Amygdala (tissue), 56 donors: ENCODE measurements around the gene ITGAE.
A peak's percentile ranks its signal among the peaks of the same experiment; 100 is the strongest.

Experiments
- DNase-seq, 56 donors: peaks; one replicate each; lab custom pipeline; 2025; lab: John Stamatoyannopoulos, UW

The ITGAE gene

DNA sequence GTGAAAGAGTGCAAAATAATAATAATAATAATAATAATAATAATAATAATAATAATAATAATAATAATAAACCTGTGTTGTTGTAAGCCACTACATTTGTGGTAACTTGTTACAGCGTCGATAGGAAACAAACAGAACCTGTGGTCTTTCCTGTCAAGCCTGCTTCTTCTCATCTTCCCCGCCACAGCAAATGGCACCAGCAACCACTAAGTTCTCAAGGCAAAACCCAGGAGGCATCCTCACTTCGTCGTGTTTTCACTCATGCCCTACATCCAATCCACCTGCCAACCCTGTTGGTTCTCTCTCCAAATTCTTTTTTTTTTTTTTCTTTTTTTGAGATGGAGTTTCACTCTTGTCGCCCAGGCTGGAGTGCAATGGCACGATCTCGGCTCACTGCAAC is 34.2 kb downstream of the ITGAE start:
- no peak for DNase-seq

- DNase-seq = no peak
Observed at GRCh38 chr17:3765981-3766380, 35.0 kb downstream of the ITGAE start.

GRCh38 chr17:3763777-3764170 is 37.2 kb downstream of the ITGAE start:
- no peak for DNase-seq

- no peak for DNase-seq
Observed at GRCh38 chr17:3762922-3763776, 37.8 kb downstream of the ITGAE start.

DNA sequence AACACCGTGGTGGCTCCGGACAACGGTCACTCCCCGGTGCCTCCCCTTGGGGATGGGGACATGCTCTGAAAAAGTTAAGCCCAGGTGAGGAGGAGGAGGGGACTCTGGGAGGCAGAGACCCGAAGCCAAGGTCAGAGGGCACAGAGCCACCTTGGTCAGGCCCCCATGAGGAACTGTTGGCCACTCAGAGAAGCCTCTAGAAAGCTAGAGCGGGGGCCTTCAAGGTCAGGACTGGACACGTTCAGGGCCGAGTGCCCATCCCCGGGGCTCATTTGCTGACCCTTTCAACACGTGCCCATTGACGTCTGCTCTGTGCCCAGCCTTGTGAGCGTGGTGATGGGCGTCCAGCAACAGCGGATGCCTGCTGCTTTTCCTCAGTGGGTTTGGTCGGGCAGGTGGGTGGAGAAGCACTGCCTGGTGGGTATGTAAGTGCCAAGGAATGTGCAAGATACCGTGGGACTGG is 39.0 kb downstream of the ITGAE start:
- no peak for DNase-seq

- DNase-seq = no peak
Observed at GRCh38 chr17:3761036-3761917, 39.7 kb downstream of the ITGAE start.

GRCh38 chr17:3759597-3760216 is 41.3 kb downstream of the ITGAE start:
- DNase-seq = no peak

- DNase-seq = no peak
Observed at GRCh38 chr17:3755335-3756030, 45.5 kb downstream of the ITGAE start.

- DNase-seq = peak in 3 of 56 donors; percentile 13 to 69 (median 45)
Observed at GRCh38 chr17:3754458-3755334, 46.3 kb downstream of the ITGAE start.

DNA sequence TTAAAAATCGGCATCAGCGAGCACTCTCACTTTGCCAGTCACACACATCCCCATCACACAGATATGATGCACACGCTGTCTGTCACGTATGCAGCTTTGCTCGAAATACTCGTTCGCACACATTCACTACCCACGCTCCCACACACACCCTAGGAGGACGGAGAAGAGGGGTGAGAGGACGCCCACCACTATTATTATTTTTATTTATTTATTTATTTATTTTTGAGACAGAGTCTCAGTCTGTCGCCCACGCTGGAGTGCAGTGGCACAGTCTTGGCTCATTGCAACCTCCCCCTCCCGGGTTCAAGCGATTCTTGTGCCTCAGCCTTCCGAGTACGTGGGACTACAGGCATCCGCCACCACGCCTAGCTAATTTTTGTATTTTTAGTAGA is 46.9 kb downstream of the ITGAE start:
- peak in 2 of 56 donors; percentile 16 to 35 for DNase-seq

DNA sequence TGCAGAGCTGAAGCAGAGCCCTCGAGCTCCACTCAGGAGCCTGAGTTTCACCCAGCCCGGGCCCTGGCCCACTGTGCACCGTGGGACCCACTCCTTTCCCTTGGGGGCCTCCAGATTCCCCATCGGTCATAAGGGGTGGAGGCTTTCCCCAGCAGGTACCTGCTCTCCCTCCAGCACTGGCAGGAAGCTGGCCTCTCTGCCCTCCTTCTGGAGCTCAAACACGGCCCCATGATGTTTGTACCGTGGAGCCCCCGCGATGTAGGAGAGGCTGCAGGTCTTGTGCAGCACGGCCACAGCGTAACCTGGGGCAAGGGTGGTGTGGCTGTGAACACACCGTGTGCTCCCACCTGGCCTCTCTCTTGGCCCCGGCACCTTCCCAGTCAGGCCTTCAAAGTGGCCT is 47.4 kb downstream of the ITGAE start:
- DNase-seq = no peak

DNA sequence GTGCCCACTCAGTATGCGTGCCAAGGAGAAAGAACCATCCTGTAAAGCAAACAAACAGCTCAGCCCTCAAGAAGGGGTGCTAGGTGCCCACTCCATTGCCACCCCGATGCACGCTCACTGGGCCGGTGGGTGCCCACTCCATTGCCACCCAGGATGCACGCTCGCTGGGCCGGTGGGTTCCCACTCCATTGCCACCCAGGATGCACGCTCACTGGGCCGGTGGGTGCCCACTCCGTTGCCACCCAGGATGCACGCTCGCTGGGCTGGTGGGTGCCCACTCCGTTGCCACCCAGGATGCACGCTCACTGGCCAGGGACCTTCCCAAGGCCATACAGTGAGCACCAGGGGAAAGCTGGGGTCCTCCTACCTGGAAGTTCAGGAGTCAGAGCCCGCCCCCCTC is 49.2 kb downstream of the ITGAE start:
- DNase-seq = no peak

DNA sequence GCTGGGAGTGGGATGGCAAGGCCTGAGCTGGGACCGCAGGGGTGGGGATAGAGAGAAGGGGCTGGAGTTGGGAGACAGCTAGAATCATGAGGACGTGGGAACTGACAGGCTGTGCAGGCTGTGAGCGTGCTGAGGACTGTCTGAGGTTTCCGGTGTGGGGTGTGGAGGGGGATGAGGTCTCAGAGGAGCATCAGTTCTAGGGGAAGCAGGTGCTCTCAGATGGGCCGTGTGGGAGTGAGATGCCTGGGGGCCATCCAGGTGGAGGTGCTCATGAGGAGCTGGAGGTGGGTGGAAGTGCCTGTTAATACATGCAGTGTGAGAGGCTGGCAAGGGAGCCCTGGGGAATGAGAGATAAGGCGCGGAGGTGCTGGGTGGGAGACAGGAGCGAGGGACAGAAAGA is 50.1 kb downstream of the ITGAE start:
- DNase-seq = no peak

DNA sequence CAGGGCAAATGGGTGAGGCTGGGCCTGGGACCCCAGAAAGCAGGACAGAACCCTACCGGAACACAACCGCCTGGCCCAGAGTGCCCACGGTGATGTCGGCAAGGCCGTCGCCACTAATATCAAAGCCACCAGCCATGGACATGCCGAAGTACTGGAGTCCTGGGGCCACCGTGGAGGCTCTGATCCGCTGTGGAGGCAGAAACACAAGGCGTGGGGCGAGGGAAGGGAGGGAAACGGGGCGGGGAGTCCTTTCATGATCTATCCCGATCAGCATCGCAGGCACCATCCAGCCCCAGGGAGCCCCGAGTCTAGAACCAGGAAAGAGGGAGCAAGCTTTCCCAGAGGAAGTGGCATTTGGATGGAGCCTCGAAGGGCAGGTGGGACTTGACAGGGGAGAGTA is 50.7 kb downstream of the ITGAE start:
- no peak for DNase-seq

- no peak for DNase-seq
Observed at GRCh38 chr17:3748576-3748975, 52.4 kb downstream of the ITGAE start.

DNA sequence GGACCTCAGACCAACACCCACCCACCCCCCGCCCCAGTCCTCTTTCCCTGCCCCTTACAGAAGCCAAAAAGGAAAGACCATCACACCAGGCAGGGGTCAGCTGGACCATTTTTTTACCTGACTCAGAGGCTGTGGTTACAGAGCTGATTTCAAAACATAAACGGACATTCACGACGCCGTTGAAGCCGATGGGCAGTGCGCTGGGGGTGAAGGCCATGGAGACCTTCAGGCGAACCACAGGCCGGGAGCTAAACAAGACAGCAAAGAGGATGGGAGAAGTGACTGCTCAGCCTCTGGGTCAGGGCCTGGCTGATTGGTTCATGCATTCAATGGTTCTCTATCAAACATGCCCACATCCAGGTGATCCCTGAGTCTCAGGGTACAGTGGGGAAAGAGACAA is 53.2 kb downstream of the ITGAE start:
- no peak for DNase-seq

GRCh38 chr17:3745071-3745470 is 55.9 kb downstream of the ITGAE start:
- DNase-seq = no peak

GRCh38 chr17:3744014-3744413 is 57.0 kb downstream of the ITGAE start:
- no peak for DNase-seq

- peak in 1 of 56 donors; percentile 33 for DNase-seq
Observed at GRCh38 chr17:3740611-3741073, 60.3 kb downstream of the ITGAE start.
